IMR-90 (cell line): Measurements from ENCODE around the gene ASPG. TPM values are rescaled to one million over a fixed set of nuclear protein-coding genes. Genes with fewer than 3 reads are reported as not detected.

Experiments
- ATAC-seq: fragments of 200-7000 bp; cut with Tn5 transposase; 2 replicates; pipeline ENCODE4 v1.9.1; 2020; ENCODE audit warnings: low read depth, mild to moderate bottlenecking, moderate library complexity
- BruUV-seq: library from RNA; stranded (reverse); fragments of 400-500 nt; replicated peaks from 2 replicates; lab custom pipeline; 2021; lab: Mats Ljungman, UMichigan
- CTCF ChIA-PET: fragments of 300-600 bp; formaldehyde crosslinking; extraction: SDS; loops from one replicate; lab custom pipeline; 2021; ENCODE audit warnings: antibody characterized with exemption; lab: Yijun Ruan, JAX
- POLR2A ChIA-PET: fragments of 300-600 bp; sonication (Branson Sonifier 250); formaldehyde crosslinking; loops from one replicate; lab custom pipeline; 2022; ENCODE audit warnings: antibody characterized with exemption; ENCODE audit not compliant: unreplicated experiment; lab: Charles Lee
- DNase-seq: peaks from one replicate; pipeline ENCODE4 v3.0.0; 2013
- H2AFZ ChIP-seq: replicated peaks from 2 replicates; pipeline ENCODE3; 2013; ENCODE audit warnings: low read length, mild to moderate bottlenecking; ENCODE audit not compliant: poor library complexity
- H2AK5ac ChIP-seq: 2 replicates; pipeline ENCODE4 v1.6.1; 2013; ENCODE audit warnings: low read depth, low read length, inconsistent platforms
- H2AK9ac ChIP-seq: replicated peaks from 2 replicates; pipeline ENCODE3; 2013; ENCODE audit warnings: mild to moderate bottlenecking, low read depth, low read length, moderate library complexity; ENCODE audit not compliant: poor library complexity
- H2BK120ac ChIP-seq: 2 replicates; pipeline ENCODE4 v1.6.1; 2013; ENCODE audit warnings: low read depth, low read length, inconsistent platforms
- H2BK15ac ChIP-seq: 3 replicates; pipeline ENCODE4 v1.6.1; 2013; ENCODE audit warnings: low read depth, low read length, inconsistent platforms
- H2BK20ac ChIP-seq: 2 replicates; pipeline ENCODE4 v1.6.1; 2013; ENCODE audit warnings: low read depth, mild to moderate bottlenecking, inconsistent platforms, low read length, moderate library complexity
- H2BK5ac ChIP-seq: 2 replicates; pipeline ENCODE4 v1.6.1; 2013; ENCODE audit warnings: mild to moderate bottlenecking, low read depth, low read length, inconsistent platforms; ENCODE audit not compliant: poor library complexity, severe bottlenecking
- H3K14ac ChIP-seq: replicated peaks from 2 replicates; pipeline ENCODE4 v1.6.1; 2013; ENCODE audit warnings: low read depth, low read length, inconsistent platforms
- H3K18ac ChIP-seq: 2 replicates; pipeline ENCODE4 v1.6.1; 2013; ENCODE audit warnings: low read depth, low read length, control low read depth
- H3K23ac ChIP-seq: 2 replicates; pipeline ENCODE4 v1.6.1; 2013; ENCODE audit warnings: low read depth, low read length, inconsistent platforms
- H3K27ac ChIP-seq: 2 replicates; pipeline ENCODE4 v1.5.1; 2013; ENCODE audit warnings: mild to moderate bottlenecking, control low read depth, low read length; ENCODE audit not compliant: insufficient read depth
- H3K27me3 ChIP-seq: 2 replicates; pipeline ENCODE4 v1.6.1; 2013; ENCODE audit warnings: low read length; ENCODE audit not compliant: control insufficient read depth, insufficient read depth
- H3K36me3 ChIP-seq: 2 replicates; pipeline ENCODE4 v1.6.1; 2013; ENCODE audit warnings: low read length, mixed read lengths; ENCODE audit not compliant: control insufficient read depth, insufficient read depth
- H3K4ac ChIP-seq: 2 replicates; pipeline ENCODE4 v1.6.1; 2013; ENCODE audit warnings: low read depth, low read length, inconsistent platforms
- H3K4me1 ChIP-seq: 2 replicates; pipeline ENCODE4 v1.6.1; 2013; ENCODE audit warnings: low read length, mixed read lengths; ENCODE audit not compliant: control insufficient read depth, insufficient read depth
- H3K4me2 ChIP-seq: 2 replicates; pipeline ENCODE4 v1.6.1; 2013; ENCODE audit warnings: low read depth, mild to moderate bottlenecking, control low read depth, low read length, moderate library complexity
- H3K4me3 ChIP-seq: 2 replicates; pipeline ENCODE4 v1.5.1; 2013; ENCODE audit warnings: low read depth, mild to moderate bottlenecking, control low read depth, low read length, moderate library complexity; ENCODE audit not compliant: insufficient read depth
- H3K56ac ChIP-seq: 2 replicates; pipeline ENCODE4 v1.6.1; 2013; ENCODE audit warnings: low read length, inconsistent platforms; ENCODE audit not compliant: insufficient read depth; ENCODE audit errors: extremely low read depth
- H3K79me1 ChIP-seq, 2 experiments: 2 replicates each; pipeline ENCODE4 v1.6.1; 2013; ENCODE audit warnings: low read length in 2 of 2, inconsistent platforms in 1 of 2, low read depth in 1 of 2
- H3K9ac ChIP-seq: 2 replicates; pipeline ENCODE4 v1.6.1; 2013; ENCODE audit warnings: low read depth, low read length, control low read depth
- H3K9me1 ChIP-seq: 2 replicates; pipeline ENCODE4 v1.6.1; 2013; ENCODE audit warnings: low read length, inconsistent platforms; ENCODE audit not compliant: insufficient read depth
- H3K9me3 ChIP-seq: 2 replicates; pipeline ENCODE4 v1.6.1; 2013; ENCODE audit warnings: low read length; ENCODE audit not compliant: control insufficient read depth, insufficient read depth
- H4K20me1 ChIP-seq: 2 replicates; pipeline ENCODE4 v1.6.1; 2013; ENCODE audit warnings: low read length, inconsistent platforms; ENCODE audit not compliant: insufficient read depth
- H4K5ac ChIP-seq: 2 replicates; pipeline ENCODE4 v1.6.1; 2013; ENCODE audit warnings: mild to moderate bottlenecking, low read depth, low read length, control low read depth
- H4K8ac ChIP-seq, 2 experiments: 2 replicates each; pipeline ENCODE4 v1.6.1; 2013; ENCODE audit warnings: low read depth in 2 of 2, low read length in 2 of 2, control low read depth in 1 of 2, inconsistent platforms in 1 of 2
- H4K91ac ChIP-seq: 2 replicates; pipeline ENCODE4 v1.6.1; 2013; ENCODE audit warnings: low read depth, low read length, inconsistent platforms; ENCODE audit not compliant: insufficient read depth
- BHLHE40 ChIP-seq: fragments of 150-350 bp; IDR thresholded peaks from 2 replicates; pipeline ENCODE4 v1.6.1; 2016; ENCODE audit warnings: mild to moderate bottlenecking, low read depth, low read length
- CHD1 ChIP-seq: IDR thresholded peaks from 2 replicates; pipeline ENCODE4 v1.6.1; 2012; ENCODE audit warnings: low read depth, low read length, improper control_type of control experiment
- FOS ChIP-seq: fragments of 150-350 bp; IDR thresholded peaks from 2 replicates; pipeline ENCODE4 v1.6.1; 2016; ENCODE audit warnings: low read depth, low read length
- MAFK ChIP-seq: IDR thresholded peaks from 2 replicates; pipeline ENCODE4 v1.6.1; 2012; ENCODE audit warnings: low read depth, low read length, improper control_type of control experiment
- MXI1 ChIP-seq: IDR thresholded peaks from 2 replicates; pipeline ENCODE4 v1.6.1; 2012; ENCODE audit warnings: low read depth, mild to moderate bottlenecking, low read length, moderate library complexity, borderline replicate concordance
- NFE2L2 ChIP-seq: fragments of 150-350 bp; IDR thresholded peaks from 2 replicates; pipeline ENCODE4 v1.6.1; 2016; ENCODE audit warnings: low read depth, mild to moderate bottlenecking, low read length
- RCOR1 ChIP-seq: IDR thresholded peaks from 2 replicates; pipeline ENCODE4 v1.6.1; 2012; ENCODE audit warnings: mild to moderate bottlenecking, low read length, improper control_type of control experiment; ENCODE audit not compliant: insufficient replicate concordance
- WGBS, 2 experiments: methylation state at CpG; one replicate each; pipeline versions ENCODE4 v1.1.5 to v1.1.7; 2013; ENCODE audit warnings: missing lambda C conversion rate in 2 of 2; ENCODE audit not compliant: insufficient read length in 1 of 2; ENCODE audit errors: extremely low coverage in 2 of 2; 5-methylcytosine and 5-hydroxymethylcytosine counted together
- dilution Hi-C: fragments of 300-500 bp; cut with HindIII; formaldehyde crosslinking; loops from one replicate; pipeline ENCODE4 v1.14.3; 2018; ENCODE audit warnings: low sequenced_read_pairs; ENCODE audit not compliant: unreplicated experiment
- in situ Hi-C: fragments of 300-500 bp; cut with MboI; formaldehyde crosslinking; loops from 3 replicates; pipeline ENCODE4 v1.14.3; 2019; ENCODE audit warnings: low sequenced_read_pairs, inconsistent platforms, mixed read lengths
- intact Hi-C: fragments of 100-400 bp; cut with micrococcal nuclease; formaldehyde crosslinking; loops from 2 replicates; pipeline ENCODE4 v1.10.0; 2022
- polyA plus RNA-seq, 3 experiments: library from polyadenylated mRNA; depleted of rRNA; stranded (reverse); fragments of >200 nt; gene quantifications; 2 replicates each; pipeline ENCODE4 v1.2.3, GENCODE V29; 2012; ENCODE audit warnings: low replicate concordance in 1 of 3
- total RNA-seq: library from RNA; depleted of rRNA; stranded (reverse); fragments of >200 nt; gene quantifications from 2 replicates; pipeline ENCODE4 v1.2.3, GENCODE V29; 2012
- TF ChIP-seq, protein P1 (sequence below): fragments of 150-350 bp; IDR thresholded peaks from 2 replicates; pipeline ENCODE4 v1.6.1; 2017; ENCODE audit warnings: mild to moderate bottlenecking, antibody characterized with exemption, low read length, low read depth

The ASPG gene
- total and polyA plus RNA-seq, 2 of the 4 experiments (the other 2 are of a cell fraction): not detected

DNA sequence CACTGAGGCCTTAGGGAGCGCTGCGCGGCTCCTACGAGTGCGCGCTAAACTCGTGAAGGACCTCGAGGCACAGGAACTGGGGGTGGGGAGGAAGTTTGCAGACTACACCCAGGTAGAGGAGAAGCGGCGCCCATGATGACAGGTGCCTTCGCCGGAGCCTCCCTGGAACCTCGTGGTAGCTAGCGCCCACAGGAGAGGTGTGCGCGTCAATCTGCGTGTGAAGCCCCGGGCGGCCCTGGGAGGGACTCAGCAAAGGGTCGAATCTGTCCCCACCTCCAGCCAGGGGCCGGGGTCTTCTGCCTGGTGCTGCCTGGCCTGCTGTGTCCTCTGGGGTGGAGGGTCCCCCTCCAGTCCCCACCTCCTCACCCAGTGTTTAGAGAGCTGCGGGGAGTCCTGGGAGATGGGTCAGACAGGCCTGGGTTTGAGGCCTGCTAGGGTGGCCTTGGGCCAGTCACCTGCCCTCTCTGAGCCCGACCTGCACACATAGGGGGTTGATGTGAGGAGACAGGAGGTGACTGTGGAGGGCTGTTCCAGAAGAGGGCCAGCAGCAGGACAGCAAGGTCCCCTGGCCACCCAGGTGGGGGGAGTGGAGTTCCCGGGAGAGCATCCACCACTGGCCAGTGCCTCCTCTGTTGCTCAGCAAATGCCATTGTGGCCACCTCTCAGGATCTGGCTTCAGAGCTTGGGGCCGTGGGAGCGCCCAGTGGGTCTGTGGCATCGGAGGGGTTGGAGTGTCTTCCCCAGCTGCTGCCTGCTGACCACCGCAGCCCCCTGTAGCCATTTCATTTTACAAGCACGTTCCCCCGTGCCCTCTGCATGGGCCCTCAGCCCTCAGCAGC, 32.7 kb downstream of the ASPG start:
- no peak overlapping the region for H4K8ac ChIP-seq
- H3K56ac ChIP-seq: no peak overlapping the region
- no peak overlapping the region for H3K14ac ChIP-seq
- H2AK9ac ChIP-seq: no peak overlapping the region
- no peaks in the 10 kb centered on the region for H3K4me1 ChIP-seq
- in situ Hi-C loops (no loop called here), dilution Hi-C loops (no loop called here), intact Hi-C loops (no loop called here)
- H3K9me1 ChIP-seq: no peaks in the 10 kb centered on the region
- BruUV-seq: no TSS peak
- ATAC-seq (no peak), DNase-seq (no peak)
- no peak overlapping the region for H3K4me3 ChIP-seq
- H2BK15ac ChIP-seq: no peak overlapping the region
- no peaks in the 10 kb centered on the region for H3K36me3 ChIP-seq
- no peak overlapping the region for H2BK20ac ChIP-seq
- no peak overlapping the region for H3K9ac ChIP-seq
- H4K91ac ChIP-seq: no peak overlapping the region
- H2BK5ac ChIP-seq: no peak overlapping the region
- no peak for TF ChIP-seq CHD1
- TF ChIP-seq MXI1: no peak
- TF ChIP-seq FOS: no peak
- TF ChIP-seq MAFK: no peak
- TF ChIP-seq, protein P1, sequence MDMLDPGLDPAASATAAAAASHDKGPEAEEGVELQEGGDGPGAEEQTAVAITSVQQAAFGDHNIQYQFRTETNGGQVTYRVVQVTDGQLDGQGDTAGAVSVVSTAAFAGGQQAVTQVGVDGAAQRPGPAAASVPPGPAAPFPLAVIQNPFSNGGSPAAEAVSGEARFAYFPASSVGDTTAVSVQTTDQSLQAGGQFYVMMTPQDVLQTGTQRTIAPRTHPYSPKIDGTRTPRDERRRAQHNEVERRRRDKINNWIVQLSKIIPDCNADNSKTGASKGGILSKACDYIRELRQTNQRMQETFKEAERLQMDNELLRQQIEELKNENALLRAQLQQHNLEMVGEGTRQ: no peak
- no peak for TF ChIP-seq NFE2L2
- no peak for TF ChIP-seq RCOR1
- no peak for TF ChIP-seq BHLHE40
- no peak overlapping the region for H3K4ac ChIP-seq
- H4K20me1 ChIP-seq: no peaks in the 10 kb centered on the region; the same call in 1 of the 2 replicates
- ChIA-PET CTCF (no interaction called here), POLR2A (no interaction called here)
- 53% methylated on average over 18 of the region's 30 CpGs; no CpG with 5 or more reads in 1 of the 2 experiments for WGBS, 2 experiments
- no peak overlapping the region for H3K23ac ChIP-seq
- no peak overlapping the region for H3K4me2 ChIP-seq
- no peak overlapping the region for H2AFZ ChIP-seq
- peaks cover 17% of the 10 kb centered on the region; the same call in 1 of the 2 replicates for H3K27me3 ChIP-seq
- H3K9me3 ChIP-seq: no peaks in the 10 kb centered on the region
- no peak overlapping the region for H4K5ac ChIP-seq
- H2AK5ac ChIP-seq: no peak overlapping the region
- no peak overlapping the region for H3K27ac ChIP-seq
- H3K79me1 ChIP-seq: no peaks in the 10 kb centered on the region
- H3K18ac ChIP-seq: no peak overlapping the region
- H2BK120ac ChIP-seq: no peak overlapping the region
